A673 (cell line): Measurements from ENCODE around the gene ITPR2. TPM values are rescaled to one million over a fixed set of nuclear protein-coding genes. Genes with fewer than 3 reads are reported as not detected.
A peak's percentile ranks its signal among the peaks of the same experiment; 100 is the strongest.

ENCODE experiments used
- BruUV-seq: library from RNA; stranded (reverse); fragments of 400-500 nt; replicated peaks from 2 replicates; lab custom pipeline; 2021; lab: Mats Ljungman, UMichigan
- CTCF ChIA-PET: fragments of 300-600 bp; sonication (Branson Sonifier 250); formaldehyde crosslinking; loops from one replicate; lab custom pipeline; 2022; ENCODE audit warnings: antibody characterized with exemption; lab: Charles Lee
- POLR2A ChIA-PET: fragments of 300-600 bp; sonication (Branson Sonifier 250); formaldehyde crosslinking; loops from one replicate; lab custom pipeline; 2022; ENCODE audit warnings: antibody characterized with exemption; ENCODE audit not compliant: low non-redundant PET; lab: Charles Lee
- DNase-seq: peaks from one replicate; pipeline ENCODE4 v3.0.0-alpha.2; 2015; ENCODE audit warnings: low spot score
- H3K27ac ChIP-seq: fragments of 200-600 bp; sonication (generic); 2 replicates; pipeline ENCODE4 v1.5.1; 2016; ENCODE audit warnings: mixed run types, low read depth, mild to moderate bottlenecking, mixed read lengths, antibody characterized with exemption, low read length; ENCODE audit not compliant: poor library complexity, severe bottlenecking
- H3K27me3 ChIP-seq: fragments of 200-600 bp; sonication (generic); replicated peaks from 2 replicates; pipeline ENCODE4 v1.6.1; 2017; ENCODE audit warnings: mixed run types, low read depth, mild to moderate bottlenecking, mixed read lengths, antibody characterized with exemption, low read length; ENCODE audit not compliant: insufficient read depth, poor library complexity
- H3K36me3 ChIP-seq: fragments of 200-600 bp; sonication (generic); 2 replicates; pipeline ENCODE4 v1.6.1; 2016; ENCODE audit warnings: mixed run types, mild to moderate bottlenecking, mixed read lengths, antibody characterized with exemption, low read length; ENCODE audit not compliant: insufficient read depth, poor library complexity, severe bottlenecking
- H3K4me1 ChIP-seq: fragments of 200-600 bp; sonication (generic); 2 replicates; pipeline ENCODE4 v1.6.1; 2017; ENCODE audit warnings: mixed run types, mild to moderate bottlenecking, mixed read lengths, antibody characterized with exemption, low read length; ENCODE audit not compliant: insufficient read depth, poor library complexity, severe bottlenecking
- H3K4me3 ChIP-seq: fragments of 200-600 bp; sonication (generic); 2 replicates; pipeline ENCODE4 v1.5.1; 2016; ENCODE audit warnings: low read depth, mixed run types, mild to moderate bottlenecking, mixed read lengths, low read length; ENCODE audit not compliant: poor library complexity, severe bottlenecking
- H3K9me3 ChIP-seq: fragments of 200-600 bp; sonication (generic); 2 replicates; pipeline ENCODE4 v1.6.1; 2016; ENCODE audit warnings: mixed run types, low read depth, mild to moderate bottlenecking, mixed read lengths, antibody characterized with exemption, low read length; ENCODE audit not compliant: poor library complexity, severe bottlenecking
- EZH2 ChIP-seq: fragments of 200-600 bp; sonication (generic); IDR thresholded peaks from 2 replicates; pipeline ENCODE4 v1.6.1; 2017; ENCODE audit warnings: borderline replicate concordance, low read depth, mild to moderate bottlenecking, mixed read lengths, antibody characterized with exemption, low read length; ENCODE audit not compliant: poor library complexity, severe bottlenecking
- intact Hi-C: fragments of 100-400 bp; cut with micrococcal nuclease; formaldehyde crosslinking; loops from one replicate; pipeline ENCODE4 v1.10.0; 2022; ENCODE audit not compliant: unreplicated experiment
- total RNA-seq: library from RNA; stranded (reverse); gene quantifications from 2 replicates; pipeline ENCODE4 v1.2.3, GENCODE V29; 2021
- TF ChIP-seq, protein P1 (sequence below): fragments of 300-800, 200-600 bp; sonication (generic); conservative IDR thresholded peaks from 2 replicates; pipeline ENCODE4 v1.5.1; 2017; ENCODE audit warnings: low read depth, mild to moderate bottlenecking, antibody characterized with exemption, low read length, moderate library complexity, mixed read lengths

The ITPR2 gene
- total RNA-seq, 1 experiment from 2014 or later = 22.6 TPM

DNA sequence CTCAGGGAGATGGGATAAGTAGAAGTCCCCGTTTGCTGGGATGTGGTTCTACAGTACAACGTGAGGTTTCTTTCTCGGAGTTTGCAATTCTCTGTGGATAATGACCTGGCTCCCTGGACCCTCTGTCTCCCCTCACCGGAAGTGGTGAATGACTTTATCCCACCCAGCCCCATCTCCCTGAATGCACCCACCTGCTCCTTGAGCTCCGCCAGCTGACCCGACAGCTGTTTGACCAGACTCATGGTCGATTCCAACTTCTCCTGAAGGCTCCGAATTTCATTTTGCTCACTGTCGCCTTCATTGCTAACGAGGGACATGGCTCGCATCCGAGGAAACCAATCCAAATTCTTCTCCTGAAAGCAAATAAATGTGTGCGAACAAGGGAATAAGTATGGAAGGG is 493.0 kb downstream of the ITPR2 start:
- no TSS peak for BruUV-seq
- intact Hi-C loops = no loop called here
- no peak overlapping the region for H3K27ac ChIP-seq

DNA sequence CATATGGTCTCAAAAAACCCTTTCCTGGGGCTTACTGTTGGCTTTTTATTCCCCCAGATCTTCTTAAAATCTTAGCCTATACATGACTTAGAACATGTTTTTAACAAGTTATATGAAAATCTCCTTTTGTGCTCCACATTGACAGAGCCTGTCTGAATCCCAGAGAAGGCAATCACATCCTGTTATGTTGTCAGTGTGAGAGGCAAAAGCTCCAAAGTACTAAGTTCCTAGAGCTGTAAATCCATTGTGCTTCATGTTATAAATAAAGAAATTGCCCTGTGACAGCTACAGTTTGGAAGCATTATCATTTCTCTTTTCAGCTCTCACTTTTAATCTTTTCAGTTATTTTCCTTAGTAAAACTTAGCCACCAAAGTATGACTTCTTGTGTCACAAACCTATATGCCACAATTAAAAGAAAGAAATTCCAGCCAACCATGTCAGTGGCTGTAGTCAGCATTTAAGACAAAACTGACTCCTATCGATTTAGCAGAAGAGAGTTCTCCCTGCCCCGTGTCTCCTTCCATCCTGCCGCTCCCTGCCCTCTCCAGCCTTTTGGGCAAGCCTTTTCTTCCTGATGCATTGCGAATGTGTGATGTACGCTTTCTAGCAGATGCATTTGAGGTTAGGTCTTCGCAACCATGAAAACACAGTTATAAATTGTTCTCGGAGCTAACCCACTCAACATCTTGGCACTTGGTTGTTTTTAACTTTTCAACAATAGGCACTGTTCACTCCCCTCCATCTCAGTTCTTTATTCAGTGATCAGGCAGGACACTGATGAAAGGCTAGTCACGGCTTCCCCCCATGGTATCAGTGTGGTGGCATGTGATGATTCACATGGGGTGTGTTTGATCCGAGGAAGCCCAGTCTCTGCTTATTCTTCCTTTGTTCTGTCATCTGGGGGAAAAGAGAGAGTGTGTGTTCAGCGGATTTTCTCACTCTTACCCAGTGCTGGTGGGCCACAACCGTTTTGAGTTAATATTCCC is 494.1 kb downstream of the ITPR2 start:
- H3K9me3 ChIP-seq = no peaks in the 10 kb centered on the region
- H3K36me3 ChIP-seq = no peaks in the 10 kb centered on the region
- POLR2A ChIA-PET = no interaction called here
- intact Hi-C loops = no loop called here
- TSS peak; percentile 34 for BruUV-seq
- CTCF ChIA-PET = no interaction called here
- DNase-seq = no peak
- no peaks in the 10 kb centered on the region for H3K27me3 ChIP-seq
- TF ChIP-seq, protein P1, sequence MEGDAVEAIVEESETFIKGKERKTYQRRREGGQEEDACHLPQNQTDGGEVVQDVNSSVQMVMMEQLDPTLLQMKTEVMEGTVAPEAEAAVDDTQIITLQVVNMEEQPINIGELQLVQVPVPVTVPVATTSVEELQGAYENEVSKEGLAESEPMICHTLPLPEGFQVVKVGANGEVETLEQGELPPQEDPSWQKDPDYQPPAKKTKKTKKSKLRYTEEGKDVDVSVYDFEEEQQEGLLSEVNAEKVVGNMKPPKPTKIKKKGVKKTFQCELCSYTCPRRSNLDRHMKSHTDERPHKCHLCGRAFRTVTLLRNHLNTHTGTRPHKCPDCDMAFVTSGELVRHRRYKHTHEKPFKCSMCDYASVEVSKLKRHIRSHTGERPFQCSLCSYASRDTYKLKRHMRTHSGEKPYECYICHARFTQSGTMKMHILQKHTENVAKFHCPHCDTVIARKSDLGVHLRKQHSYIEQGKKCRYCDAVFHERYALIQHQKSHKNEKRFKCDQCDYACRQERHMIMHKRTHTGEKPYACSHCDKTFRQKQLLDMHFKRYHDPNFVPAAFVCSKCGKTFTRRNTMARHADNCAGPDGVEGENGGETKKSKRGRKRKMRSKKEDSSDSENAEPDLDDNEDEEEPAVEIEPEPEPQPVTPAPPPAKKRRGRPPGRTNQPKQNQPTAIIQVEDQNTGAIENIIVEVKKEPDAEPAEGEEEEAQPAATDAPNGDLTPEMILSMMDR = no peak
- no peak for TF ChIP-seq EZH2
- H3K27ac ChIP-seq = no peak overlapping the region
- no peak overlapping the region for H3K4me3 ChIP-seq
- no peaks in the 10 kb centered on the region for H3K4me1 ChIP-seq

More for the DNA sequence above, 493.0 kb downstream of the ITPR2 start:
- H3K4me1 ChIP-seq = no peaks in the 10 kb centered on the region
- no peaks in the 10 kb centered on the region for H3K36me3 ChIP-seq
- ChIA-PET POLR2A (no interaction called here), CTCF (no interaction called here)
- H3K27me3 ChIP-seq = no peaks in the 10 kb centered on the region
- no peaks in the 10 kb centered on the region for H3K9me3 ChIP-seq
- no peak overlapping the region for H3K4me3 ChIP-seq
- DNase-seq = no peak
- no peak for TF ChIP-seq EZH2
- TF ChIP-seq, protein P1 = no peak

DNA sequence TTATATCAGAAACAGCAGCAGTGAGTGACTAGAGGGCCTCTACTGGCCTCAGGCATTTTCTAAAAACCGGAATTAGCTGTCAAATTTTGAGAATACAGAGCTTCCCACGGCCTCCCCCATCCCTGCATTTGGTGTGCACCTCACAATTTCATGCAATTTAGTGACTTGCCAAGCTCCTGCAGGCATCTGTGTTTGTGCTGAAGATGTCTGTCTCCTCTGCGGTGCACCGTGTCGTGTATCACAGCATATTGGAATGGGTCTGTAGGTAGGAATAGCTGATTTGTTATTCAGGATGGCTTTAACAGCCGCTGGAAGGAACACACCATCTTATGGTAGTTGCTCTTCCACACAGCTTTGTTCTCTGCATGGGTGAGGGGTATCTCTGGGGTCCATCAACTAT is 497.3 kb downstream of the ITPR2 start:
- intact Hi-C loops = no loop called here
- Histone ChIP-seq H3K4me3 (no peak overlapping the region), H3K9me3 (no peaks in the 10 kb centered on the region), H3K27ac (no peak overlapping the region), H3K27me3 (no peaks in the 10 kb centered on the region), H3K36me3 (no peaks in the 10 kb centered on the region), H3K4me1 (no peaks in the 10 kb centered on the region)
- POLR2A ChIA-PET = no interaction called here
- TF ChIP-seq EZH2 = no peak
- TF ChIP-seq, protein P1 = no peak
- CTCF ChIA-PET = no interaction called here
- no TSS peak for BruUV-seq
- DNase-seq = no peak
